GM21515 (cell line): ENCODE measurements around the gene THEMIS2.
"Not testable (repeated sequence)": the region's sequence is repeated elsewhere in the genome, so short reads cannot be mapped to it uniquely, and the experiment has no call there.

Experiments used
- ATAC-seq: cut with Tn5 transposase; IDR thresholded peaks from one replicate; pipeline ENCODE4 v1.9.1; 2021; ENCODE audit not compliant: unreplicated experiment

THEMIS2 gene

DNA sequence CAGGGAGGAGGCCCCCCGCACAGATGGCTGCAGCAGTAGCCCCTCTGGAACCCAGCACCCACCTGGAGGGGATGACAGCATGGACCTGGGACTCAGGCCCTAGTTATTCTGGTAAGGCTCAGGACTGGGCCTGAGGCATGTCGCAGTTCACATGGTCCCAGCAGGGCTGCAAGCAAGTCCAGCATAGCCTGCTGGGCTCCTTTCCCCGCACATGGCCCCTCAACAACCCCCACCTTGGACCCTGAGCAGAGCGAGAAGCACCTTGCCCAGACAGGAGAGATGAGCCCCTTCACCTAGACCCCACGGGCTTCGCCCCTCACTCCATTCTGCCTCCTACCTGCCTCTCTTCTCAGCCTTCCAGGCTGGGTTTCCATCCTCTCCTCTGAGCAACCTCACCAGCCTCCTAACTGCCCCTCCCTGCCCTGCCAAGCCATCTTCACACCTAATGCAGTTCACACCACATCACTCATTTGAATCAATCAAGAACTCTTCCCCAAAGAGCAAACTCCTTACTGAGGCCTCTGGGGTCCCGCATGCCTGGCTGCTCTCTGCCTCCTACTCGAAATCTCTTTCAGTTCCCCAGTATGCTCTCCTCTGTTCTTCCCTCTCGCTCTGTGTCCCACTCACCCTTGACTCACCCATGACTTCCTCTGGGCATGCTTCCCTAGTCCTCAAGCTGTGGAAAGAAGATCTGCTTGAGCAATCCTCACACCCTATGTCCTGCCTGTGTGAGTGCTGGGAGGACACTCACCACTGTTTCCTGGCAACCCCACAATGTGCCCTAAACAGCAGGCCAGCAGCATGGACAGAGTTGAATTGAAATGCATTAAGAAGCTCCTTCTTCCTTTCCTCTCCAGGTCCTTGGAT is 9.4 kb upstream of the THEMIS2 start:
- ATAC-seq: no peak

DNA sequence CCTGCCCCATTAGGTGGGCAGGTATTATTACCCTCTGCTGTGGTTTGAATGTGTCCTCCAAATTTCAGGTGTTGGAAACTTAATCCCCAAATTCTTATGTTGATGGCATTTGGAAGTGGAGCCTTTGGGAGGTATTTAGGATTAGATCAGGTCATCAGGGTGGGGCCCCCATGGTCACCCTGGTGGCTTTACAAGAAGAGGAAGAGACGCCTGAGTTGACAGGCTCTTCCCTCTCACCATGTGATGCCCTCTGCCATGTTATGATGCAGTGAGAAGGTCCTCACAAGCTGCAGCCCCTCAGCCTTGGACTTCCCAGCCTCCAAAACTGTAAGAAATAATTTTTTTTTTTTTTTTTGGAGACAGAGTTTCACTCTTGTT is 8.8 kb upstream of the THEMIS2 start:
- ATAC-seq: no peak

DNA sequence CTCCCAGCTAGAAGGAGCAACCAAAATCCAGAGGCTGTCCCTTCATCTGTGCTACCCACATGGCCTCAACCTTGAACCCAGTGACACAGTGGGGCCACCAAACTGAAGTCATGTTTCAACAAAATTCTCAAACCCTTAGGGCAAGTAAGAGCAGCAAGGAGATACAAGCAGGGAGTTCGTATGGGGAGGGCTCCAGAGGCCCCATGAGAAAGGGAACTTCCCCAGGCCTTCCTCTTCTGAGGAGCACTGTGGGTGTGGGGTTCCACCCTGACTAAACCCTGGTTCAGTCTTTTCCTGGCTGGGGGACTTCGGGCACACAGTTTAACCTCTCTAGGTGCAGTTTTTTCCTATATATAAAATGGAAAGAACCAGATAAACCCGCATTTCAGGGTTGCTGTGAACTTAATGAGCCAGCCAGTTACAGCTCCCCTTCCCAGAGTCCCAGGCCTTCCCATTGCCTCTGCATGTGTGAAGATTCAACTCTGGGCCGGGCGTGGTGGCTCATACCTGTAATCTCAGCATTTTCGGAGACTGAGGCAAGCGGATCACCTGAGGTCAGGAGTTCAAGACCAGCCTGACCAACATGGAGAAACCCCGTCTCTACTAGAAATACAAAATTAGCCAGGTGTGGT is 8.0 kb upstream of the THEMIS2 start:
- no peak for ATAC-seq

DNA sequence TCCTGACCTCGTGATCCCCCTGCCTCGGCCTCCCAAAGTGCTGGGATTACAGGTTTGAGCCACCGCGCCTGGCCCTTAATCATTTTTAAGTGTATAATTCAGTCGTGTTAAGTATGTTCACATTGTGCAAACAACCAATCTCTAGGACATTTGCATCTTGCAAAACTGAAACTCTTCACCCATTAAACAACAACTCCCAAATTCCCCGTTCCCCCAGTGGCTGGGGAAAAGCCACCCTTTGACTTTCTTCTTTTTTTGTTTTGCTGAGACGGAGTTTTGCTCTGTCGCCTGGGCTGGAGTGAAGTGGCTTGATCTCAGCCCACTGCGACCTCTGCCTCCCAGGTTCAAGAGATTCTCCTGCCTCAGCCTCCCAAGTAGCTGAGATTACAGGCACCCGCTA is 6.5 kb upstream of the THEMIS2 start:
- ATAC-seq: no peak

DNA sequence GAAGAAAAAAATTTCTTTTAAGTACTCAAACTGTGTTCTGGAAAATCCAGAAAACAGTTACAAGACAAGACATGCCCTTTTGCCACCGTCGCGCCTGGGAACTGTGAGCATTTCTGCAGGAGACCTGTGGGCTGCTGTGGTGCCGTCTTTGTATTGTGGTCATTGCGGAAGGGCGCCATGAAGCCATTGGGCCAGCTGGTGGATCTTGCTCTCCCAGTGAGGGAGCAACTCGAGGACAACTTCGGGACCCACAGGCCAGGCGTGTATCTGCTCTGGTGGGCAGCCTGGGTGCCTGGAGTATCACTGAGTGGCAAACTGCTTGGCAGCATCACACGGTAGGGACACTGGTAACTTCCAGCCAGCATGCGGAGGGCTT is 3.8 kb upstream of the THEMIS2 start:
- no peak for ATAC-seq

DNA sequence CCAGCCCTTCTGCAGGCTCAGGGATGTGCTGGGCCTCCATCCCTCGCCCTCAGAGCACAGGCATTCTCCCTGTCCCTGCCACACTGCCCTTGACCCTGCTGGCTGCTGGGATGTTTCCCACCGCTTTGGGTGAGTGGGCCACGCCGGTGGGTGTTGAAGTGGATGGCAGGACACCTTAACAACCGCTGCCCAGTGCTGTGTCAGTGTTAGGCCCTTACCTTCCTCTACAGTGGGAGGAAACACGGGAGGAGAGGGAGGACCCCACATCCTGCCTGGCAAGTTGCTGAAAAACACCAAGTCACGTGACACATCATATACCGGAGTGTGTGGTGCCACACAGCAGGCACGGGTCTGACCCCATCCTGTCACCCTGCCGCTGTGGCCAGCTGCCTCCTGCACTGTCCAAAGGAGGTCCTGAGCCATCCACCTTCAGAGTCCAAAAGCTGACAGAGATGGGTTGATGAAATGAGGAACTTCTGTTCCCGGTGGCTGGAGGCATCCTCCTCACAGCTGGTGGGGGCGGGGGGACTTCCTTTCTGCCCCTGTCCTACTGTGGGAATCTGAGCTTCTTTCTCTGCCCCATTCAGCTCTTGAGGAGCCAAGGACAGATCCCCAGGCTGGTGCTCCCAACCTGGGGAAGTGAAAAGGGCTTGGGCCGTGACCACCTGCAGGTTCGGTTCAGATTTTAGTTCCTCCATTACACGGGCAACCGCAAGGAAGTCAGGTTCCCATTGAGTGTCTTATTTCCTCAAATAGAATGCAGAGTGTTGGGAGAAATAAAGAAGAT is 3.2 kb upstream of the THEMIS2 start:
- ATAC-seq: no peak

DNA sequence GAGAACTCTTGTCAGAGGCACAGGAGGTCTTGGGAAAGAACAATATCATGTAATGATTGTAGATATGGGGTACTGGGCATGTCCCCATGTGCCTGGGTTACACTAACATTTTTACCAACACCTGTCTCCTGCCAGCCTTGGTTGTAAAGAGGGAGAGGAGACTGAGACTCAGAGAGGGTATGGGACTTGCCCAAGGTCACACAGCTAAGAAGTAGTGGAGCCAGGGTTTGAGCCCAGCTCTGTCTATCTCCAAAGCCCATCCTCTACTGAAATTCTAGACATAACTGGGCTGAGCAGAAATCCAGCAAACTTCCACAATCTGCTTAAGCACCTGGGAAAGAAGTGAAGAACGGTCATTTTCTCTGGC is 2.6 kb upstream of the THEMIS2 start:
- ATAC-seq: no peak

DNA sequence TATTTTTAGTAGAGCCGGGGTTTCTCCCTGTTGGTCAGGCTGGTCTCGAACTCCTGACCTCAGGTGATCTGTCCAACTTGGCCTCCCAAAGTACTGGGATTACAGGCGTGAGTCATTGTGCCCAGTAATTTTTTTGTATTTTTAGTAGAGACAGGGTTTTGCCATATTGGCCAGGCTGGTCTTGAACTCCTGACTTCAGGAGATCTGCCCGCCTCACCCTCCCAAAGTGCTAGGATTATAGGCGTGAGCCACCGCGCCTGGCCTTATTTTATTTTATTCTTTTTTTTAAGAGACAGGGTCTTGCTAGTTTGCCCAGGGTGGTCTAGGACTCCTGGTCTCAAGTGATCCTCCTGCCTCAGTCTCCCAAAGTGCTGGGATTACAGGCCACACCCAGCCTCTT is 1.3 kb upstream of the THEMIS2 start:
- not testable (repeated sequence) for ATAC-seq

DNA sequence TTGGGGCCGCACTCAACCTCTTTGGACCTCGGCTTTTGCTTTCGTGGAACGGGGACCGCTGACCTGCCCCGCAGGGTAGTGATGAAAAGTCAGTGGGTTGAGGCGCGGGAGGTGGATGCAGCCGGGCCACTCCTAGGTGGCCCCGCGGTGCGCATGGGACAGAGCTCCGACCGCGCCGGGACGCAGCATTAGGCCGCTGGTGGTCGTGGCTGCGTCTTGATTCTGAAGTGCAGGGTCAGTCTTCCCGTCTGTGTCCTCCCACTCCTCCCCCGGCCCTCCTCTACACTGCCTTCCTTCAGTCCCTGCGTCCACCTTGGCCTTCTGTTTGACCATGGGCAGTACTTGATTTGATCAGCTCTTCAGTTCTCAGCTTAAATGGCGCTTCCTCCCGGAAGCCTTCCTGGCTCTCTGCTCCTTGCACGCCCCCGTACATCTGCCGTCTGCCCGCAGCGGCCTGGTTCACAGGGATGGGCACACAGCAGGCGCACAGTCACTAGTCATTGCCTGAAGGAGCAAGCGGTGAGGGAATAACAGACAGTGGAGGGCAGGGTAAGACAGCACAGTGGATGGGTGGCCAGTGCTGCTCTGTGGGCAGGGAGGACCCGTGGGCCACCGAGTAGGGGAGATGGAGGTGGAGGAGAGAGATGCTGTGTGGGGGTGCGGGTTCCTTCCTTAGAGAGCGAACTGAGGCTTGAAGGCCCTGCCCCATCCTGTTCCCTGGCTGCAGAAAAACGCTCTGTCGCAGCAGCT is 633 bp downstream of the THEMIS2 start:
- no peak for ATAC-seq

DNA sequence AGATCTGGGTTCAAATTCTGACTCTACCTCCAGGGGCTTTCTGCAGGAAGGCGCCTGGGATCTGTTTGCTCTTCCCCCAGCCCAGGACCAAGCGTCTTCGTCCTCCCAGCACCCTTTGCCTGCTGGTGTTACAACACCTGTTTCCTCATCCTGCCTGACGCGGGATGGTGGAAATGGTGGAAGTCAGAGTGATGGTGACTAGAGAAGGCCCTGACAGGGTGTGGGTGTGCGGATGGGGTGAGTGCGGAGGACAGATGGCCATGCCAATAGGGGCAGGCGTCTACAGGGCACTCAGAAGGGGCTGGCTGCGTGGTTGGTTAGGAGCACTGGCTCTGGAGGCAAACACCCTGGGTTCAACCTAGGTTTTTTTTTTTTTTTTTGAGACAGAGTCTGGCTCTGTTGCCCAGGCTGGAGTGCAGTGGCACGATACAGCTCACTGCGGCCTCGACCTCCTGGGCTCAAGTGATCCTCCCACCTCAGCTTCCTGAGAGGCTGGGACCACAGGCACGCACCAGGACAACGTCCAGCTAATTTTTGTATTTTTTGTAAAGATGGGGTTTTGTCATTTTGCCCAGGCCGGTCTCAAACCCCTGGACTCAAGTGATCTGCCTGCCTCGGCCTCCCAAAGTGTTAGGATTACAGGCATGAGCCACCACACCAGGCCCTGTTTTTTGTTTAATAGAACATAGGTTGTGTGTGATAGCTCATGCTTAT is 1.5 kb downstream of the THEMIS2 start:
- no peak for ATAC-seq

DNA sequence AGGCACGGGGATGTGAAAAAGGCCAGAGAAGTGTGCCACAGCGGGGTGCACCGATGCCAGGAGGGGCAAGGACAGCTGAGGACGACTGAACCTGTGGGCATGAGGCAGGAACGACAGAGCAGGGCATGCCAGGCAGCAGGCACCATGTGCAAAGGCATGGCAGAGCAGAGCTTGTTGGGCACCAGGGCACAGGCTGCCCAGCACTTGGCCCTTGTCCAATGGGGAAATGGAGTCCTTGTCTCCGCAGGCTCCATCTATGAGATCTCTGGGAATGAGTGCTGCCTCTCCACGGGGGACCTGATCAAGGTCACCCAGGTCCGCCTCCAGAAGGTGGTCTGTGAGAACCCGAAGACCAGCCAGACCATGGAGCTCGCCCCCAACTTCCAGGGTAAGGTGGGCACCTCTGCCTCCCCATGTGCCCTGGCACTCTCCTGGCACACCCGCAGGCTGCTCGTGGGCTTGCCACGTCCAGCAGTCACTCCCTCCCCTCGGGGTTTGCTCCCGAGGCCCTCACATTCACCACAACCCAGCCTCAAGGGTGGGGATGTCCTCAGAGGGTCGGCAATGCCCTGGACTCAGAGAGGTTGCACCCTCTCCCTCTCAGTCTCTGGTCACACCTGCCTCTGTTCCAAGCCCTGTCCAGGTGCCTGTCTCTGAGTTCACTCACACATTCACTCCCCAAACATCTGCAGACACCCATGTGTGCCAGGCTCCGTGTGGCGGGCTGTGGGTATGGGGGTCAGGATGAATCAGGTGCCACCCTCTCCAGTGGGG is 4.2 kb downstream of the THEMIS2 start:
- ATAC-seq: no peak

DNA sequence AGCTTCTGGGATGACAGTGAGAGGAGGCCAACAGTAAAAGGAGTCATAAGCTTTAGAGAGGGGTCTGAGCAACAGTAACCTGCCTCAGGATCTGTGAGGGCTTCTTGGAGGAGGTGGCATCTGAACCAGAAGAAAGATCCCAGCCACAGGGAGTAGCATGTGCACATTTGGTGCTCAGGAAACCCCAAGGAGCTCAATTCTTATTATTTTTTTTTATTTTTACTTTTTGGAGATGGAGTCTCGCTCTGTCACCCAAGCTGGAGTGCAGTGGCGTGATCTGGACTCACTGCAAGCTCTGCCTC is 4.7 kb downstream of the THEMIS2 start:
- no peak for ATAC-seq

DNA sequence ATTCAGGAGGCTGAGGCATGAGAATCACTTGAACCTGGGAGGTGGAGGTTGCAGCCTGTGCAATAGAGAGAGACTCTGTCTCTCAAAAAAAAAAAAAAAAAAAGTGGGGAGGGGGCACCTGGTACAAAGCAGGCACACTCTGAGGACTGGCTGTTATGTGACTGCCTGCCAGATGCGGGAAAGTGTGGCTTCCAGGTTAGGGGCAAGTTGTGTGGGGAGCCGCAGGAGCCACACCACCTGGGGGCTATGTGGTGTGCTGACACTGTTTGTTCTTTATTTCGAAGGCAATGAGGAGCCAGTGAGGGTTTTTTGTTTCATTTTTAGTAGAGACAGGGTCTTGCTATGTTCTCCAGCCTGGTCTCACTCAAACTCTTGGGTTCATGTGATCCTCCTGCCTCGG is 5.7 kb downstream of the THEMIS2 start:
- no peak for ATAC-seq

DNA sequence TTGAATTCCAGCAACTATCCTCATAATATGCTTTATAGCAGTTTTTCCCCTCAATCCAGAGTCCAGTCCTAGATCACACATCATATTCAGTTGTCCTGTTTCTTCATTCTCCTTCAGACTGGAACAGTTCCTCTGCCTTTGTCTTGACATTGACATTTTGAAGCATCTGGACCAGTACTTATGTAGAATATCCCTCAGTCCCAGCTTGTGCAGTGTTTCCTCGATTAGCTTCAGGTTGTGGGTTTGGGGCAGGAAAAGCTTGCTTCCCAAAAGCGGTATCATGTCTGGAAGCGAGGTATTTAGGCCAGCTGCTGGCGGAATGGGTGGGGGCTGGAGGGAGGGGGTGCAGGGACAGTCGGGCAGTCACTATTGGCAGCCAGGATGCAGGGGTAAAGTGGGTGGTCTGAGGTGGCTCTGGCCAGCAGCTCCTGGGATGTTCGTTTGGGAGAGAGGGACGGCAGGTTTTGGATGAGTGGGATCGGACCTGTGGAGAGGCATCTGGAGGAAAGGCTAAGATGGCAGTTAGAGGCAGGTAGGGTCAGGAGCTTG is 6.5 kb downstream of the THEMIS2 start:
- no peak for ATAC-seq

DNA sequence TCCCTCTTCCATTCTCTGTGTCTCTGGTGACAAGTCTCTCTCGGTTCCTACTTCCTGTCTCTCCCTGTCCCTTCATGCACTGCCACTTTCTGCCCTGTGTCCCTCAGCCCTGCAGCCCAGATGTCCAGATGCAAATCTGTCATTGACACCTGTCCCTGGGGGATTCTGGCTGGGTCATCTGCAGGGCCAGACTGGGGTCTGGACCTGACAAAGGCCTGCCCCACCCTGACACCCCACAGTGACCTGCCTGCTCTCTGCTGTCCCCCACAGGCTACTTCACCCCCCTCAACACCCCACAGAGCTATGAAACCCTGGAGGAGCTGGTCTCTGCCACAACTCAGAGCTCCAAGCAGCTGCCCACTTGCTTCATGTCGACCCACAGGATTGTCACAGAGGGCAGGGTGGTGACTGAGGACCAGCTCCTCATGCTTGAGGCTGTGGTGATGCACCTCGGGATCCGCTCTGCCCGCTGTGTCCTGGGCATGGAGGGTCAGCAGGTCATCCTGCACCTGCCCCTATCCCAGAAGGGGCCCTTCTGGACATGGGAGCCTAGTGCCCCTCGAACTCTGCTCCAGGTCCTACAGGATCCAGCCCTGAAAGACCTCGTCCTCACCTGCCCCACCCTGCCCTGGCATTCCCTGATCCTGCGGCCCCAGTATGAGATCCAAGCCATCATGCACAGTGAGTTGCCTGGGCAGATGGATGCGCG is 7.2 kb downstream of the THEMIS2 start:
- ATAC-seq: no peak

DNA sequence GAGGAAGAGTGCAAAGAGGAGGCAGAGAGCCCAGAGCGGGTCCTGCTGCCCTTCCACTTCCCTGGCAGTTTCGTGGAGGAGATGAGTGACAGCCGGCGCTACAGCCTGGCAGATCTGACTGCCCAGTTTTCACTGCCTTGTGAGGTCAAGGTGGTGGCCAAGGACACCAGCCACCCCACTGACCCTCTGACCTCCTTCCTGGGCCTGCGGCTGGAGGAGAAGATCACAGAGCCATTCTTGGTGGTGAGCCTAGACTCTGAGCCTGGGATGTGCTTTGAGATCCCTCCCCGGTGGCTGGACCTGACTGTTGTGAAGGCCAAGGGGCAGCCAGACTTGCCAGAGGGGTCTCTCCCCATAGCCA is 10.2 kb downstream of the THEMIS2 start:
- ATAC-seq: no peak

DNA sequence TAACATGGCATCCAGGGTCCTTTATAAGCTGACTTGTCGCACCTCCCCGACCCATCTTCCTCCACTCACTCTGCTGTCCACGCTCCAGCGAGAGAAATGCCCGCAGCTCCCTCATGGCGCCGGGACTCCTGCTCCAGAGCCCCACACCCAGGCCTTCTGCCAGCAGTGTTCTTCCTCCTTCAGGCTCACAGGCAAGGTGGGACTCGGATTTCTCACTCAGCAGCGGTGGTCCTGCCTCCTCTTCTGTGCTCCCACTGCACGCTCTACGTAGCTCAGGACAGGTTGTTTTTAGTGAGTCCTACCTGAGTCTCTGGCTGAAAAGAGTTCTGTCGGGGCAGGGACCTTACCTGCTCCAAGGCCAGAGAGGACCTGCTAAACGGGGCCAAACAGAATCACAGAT is 11.2 kb downstream of the THEMIS2 start:
- ATAC-seq: no peak

DNA sequence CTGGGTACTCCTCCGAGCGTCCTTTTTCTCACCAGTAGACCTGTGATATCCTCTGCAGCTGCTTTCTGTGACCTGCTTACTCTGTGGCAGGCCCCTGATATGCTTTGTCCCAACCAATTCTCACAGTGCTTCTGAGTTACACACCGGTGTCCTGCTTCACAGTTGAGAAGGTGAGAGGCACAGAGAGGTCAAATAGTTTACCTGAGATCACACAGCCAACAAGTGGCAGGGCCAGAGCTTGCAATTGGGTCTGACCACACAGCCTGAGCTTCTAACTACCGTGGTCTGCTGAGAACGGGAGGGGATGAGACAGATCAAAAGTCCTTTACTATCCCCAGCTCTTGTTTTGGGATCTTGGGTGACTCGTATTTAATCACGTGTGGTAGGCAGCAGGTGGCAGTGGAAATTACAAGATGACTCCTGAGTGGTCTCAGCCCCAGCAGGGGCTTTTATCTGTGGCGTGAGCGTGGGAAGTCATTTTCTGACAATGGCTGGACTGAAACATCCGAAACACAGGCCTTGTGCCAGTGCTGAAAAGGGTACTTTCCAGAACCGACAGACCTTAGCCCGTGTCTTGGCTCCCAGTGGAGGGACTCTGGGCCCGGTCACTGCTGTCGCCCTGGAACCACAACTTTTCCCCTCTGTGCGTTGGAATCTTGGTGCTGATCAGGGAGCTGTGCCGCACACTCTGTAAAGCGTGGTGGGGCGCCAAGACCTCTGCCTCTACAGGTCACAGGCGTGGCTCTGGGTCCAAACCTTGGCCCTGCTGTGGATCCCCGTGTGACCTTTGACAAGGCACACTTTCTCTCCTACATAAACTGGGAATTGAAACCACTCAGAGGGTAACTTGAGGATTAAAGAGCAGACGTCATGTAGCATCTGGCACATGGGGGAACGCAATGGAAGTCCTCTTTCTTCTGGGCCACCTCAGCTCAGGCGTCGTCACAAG is 11.9 kb downstream of the THEMIS2 start:
- ATAC-seq: no peak
